ENCODE results near the gene PPP1R2C. TPM values are rescaled to one million over a fixed set of nuclear protein-coding genes. Genes with fewer than 3 reads are reported as not detected.

Gene PPP1R2C
- total and polyA plus RNA-seq, 4 donors: not detected

DNA sequence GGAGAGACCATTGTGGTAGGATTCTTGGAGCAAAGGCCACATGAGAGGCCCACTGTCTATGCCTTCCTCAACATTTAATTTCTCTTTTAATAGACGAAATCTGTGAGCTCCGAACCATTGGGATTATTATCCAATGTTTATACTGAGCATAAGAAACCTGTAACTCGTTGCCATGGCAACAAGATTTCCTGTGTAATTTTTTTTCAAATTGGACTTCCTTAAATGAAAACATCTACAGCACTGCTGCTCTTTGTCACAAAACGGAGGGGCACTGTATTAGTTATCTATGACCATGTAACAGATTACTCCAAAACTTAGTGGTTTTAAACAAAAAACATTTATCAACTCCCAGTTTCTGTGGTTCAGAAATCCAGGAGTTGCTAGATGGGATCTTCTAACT lies 38.7 kb downstream of the PPP1R2C start:
- no peak for DNase-seq (ENCODE audit: low spot score)
- no peaks in the 10 kb centered on the region for H3K27me3 ChIP-seq (ENCODE audit: control insufficient read depth in 4 of 4, insufficient read depth in 4 of 4, low read length in 3 of 4)
- no peak overlapping the region for H3K4me3 ChIP-seq (ENCODE audit: low read depth in 1 of 3, low read length in 3 of 3)
- H3K9me3 ChIP-seq (ENCODE audit: control insufficient read depth in 4 of 4, low read length in 3 of 4): no peaks in the 10 kb centered on the region
- no peaks in the 10 kb centered on the region for H3K36me3 ChIP-seq (ENCODE audit: control insufficient read depth in 4 of 4, insufficient read depth in 3 of 4, low read depth in 1 of 4, low read length in 3 of 4)
- no peak overlapping the region for H3K27ac ChIP-seq (ENCODE audit: low read depth in 1 of 2, low read length in 2 of 2)
- WGBS: 63% methylated on average over 4 of the region's 4 CpGs
- no peaks in the 10 kb centered on the region for H3K4me1 ChIP-seq (ENCODE audit: control insufficient read depth in 4 of 4, insufficient read depth in 4 of 4, low read length in 3 of 4)
- H3K9ac ChIP-seq (ENCODE audit: low read depth in 1 of 2, low read length in 2 of 2): no peak overlapping the region
- TF ChIP-seq, protein P1, sequence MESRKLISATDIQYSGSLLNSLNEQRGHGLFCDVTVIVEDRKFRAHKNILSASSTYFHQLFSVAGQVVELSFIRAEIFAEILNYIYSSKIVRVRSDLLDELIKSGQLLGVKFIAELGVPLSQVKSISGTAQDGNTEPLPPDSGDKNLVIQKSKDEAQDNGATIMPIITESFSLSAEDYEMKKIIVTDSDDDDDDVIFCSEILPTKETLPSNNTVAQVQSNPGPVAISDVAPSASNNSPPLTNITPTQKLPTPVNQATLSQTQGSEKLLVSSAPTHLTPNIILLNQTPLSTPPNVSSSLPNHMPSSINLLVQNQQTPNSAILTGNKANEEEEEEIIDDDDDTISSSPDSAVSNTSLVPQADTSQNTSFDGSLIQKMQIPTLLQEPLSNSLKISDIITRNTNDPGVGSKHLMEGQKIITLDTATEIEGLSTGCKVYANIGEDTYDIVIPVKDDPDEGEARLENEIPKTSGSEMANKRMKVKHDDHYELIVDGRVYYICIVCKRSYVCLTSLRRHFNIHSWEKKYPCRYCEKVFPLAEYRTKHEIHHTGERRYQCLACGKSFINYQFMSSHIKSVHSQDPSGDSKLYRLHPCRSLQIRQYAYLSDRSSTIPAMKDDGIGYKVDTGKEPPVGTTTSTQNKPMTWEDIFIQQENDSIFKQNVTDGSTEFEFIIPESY (IDR thresholded peaks at IDR 0.05): no peak
- TF ChIP-seq, protein P2, sequence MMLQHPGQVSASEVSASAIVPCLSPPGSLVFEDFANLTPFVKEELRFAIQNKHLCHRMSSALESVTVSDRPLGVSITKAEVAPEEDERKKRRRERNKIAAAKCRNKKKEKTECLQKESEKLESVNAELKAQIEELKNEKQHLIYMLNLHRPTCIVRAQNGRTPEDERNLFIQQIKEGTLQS (IDR thresholded peaks at IDR 0.05): no peak
- no peak for TF ChIP-seq SP1 (IDR thresholded peaks at IDR 0.05)
- TF ChIP-seq FOXA2 (IDR thresholded peaks at IDR 0.05): no peak
- no peak for TF ChIP-seq TAF1 (conservative IDR thresholded peaks at IDR 0.05)
- no peak for TF ChIP-seq NR2F2 (IDR thresholded peaks at IDR 0.05)
- no peak for TF ChIP-seq RAD21 (IDR thresholded peaks at IDR 0.05)
- TF ChIP-seq EGR1 (IDR thresholded peaks at IDR 0.05; ENCODE audit: low read depth in 2 of 2): no peak
- TF ChIP-seq, protein P3, sequence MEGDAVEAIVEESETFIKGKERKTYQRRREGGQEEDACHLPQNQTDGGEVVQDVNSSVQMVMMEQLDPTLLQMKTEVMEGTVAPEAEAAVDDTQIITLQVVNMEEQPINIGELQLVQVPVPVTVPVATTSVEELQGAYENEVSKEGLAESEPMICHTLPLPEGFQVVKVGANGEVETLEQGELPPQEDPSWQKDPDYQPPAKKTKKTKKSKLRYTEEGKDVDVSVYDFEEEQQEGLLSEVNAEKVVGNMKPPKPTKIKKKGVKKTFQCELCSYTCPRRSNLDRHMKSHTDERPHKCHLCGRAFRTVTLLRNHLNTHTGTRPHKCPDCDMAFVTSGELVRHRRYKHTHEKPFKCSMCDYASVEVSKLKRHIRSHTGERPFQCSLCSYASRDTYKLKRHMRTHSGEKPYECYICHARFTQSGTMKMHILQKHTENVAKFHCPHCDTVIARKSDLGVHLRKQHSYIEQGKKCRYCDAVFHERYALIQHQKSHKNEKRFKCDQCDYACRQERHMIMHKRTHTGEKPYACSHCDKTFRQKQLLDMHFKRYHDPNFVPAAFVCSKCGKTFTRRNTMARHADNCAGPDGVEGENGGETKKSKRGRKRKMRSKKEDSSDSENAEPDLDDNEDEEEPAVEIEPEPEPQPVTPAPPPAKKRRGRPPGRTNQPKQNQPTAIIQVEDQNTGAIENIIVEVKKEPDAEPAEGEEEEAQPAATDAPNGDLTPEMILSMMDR (IDR thresholded peaks at IDR 0.05; ENCODE audit: low read depth, low read length, missing input control): no peak
- no peak for TF ChIP-seq RXRA (IDR thresholded peaks at IDR 0.05)

DNA sequence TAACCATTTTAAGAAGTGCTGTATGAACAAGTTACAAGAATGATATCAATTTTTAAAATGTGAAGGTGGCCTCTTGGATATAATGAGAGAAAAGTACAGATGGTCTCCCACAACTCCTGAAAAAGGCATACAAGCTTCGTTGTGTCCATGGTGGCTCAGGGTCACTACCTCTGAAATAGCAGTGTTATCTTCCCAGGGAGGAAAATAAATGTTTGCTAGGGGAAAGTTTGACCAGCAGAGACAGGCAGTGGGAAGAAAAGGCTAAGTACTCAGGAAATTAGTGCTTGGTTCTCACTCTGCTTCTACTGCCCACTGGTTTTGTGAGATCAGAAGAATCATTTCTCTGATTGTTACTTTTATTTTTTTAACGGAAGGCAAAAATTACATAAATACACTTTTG lies 39.4 kb downstream of the PPP1R2C start:
- 88% methylated on average over 2 of the region's 2 CpGs for WGBS
- no peak for DNase-seq (ENCODE audit: low spot score)
- H3K9ac ChIP-seq (ENCODE audit: low read depth in 1 of 2, low read length in 2 of 2): no peak overlapping the region
- H3K9me3 ChIP-seq (ENCODE audit: control insufficient read depth in 4 of 4, low read length in 3 of 4): no peaks in the 10 kb centered on the region
- H3K4me1 ChIP-seq (ENCODE audit: control insufficient read depth in 4 of 4, insufficient read depth in 4 of 4, low read length in 3 of 4): no peaks in the 10 kb centered on the region
- H3K4me3 ChIP-seq (ENCODE audit: low read depth in 1 of 3, low read length in 3 of 3): no peak overlapping the region
- no peaks in the 10 kb centered on the region for H3K36me3 ChIP-seq (ENCODE audit: control insufficient read depth in 4 of 4, insufficient read depth in 3 of 4, low read depth in 1 of 4, low read length in 3 of 4)
- TF ChIP-seq, protein P3 (IDR thresholded peaks at IDR 0.05; ENCODE audit: low read depth, low read length, missing input control): no peak
- TF ChIP-seq FOXA2 (IDR thresholded peaks at IDR 0.05) (no peak), FOXA1 (IDR thresholded peaks at IDR 0.05) (no peak), GABPA (IDR thresholded peaks at IDR 0.05 in 1 of 2, conservative IDR thresholded peaks at IDR 0.05 in 1 of 2) (no peak), EGR1 (IDR thresholded peaks at IDR 0.05; ENCODE audit: low read depth in 2 of 2) (no peak), HNF4A (conservative IDR thresholded peaks at IDR 0.05) (no peak), HNF4G (IDR thresholded peaks at IDR 0.05) (no peak)
- TF ChIP-seq, protein P4, sequence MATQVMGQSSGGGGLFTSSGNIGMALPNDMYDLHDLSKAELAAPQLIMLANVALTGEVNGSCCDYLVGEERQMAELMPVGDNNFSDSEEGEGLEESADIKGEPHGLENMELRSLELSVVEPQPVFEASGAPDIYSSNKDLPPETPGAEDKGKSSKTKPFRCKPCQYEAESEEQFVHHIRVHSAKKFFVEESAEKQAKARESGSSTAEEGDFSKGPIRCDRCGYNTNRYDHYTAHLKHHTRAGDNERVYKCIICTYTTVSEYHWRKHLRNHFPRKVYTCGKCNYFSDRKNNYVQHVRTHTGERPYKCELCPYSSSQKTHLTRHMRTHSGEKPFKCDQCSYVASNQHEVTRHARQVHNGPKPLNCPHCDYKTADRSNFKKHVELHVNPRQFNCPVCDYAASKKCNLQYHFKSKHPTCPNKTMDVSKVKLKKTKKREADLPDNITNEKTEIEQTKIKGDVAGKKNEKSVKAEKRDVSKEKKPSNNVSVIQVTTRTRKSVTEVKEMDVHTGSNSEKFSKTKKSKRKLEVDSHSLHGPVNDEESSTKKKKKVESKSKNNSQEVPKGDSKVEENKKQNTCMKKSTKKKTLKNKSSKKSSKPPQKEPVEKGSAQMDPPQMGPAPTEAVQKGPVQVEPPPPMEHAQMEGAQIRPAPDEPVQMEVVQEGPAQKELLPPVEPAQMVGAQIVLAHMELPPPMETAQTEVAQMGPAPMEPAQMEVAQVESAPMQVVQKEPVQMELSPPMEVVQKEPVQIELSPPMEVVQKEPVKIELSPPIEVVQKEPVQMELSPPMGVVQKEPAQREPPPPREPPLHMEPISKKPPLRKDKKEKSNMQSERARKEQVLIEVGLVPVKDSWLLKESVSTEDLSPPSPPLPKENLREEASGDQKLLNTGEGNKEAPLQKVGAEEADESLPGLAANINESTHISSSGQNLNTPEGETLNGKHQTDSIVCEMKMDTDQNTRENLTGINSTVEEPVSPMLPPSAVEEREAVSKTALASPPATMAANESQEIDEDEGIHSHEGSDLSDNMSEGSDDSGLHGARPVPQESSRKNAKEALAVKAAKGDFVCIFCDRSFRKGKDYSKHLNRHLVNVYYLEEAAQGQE (IDR thresholded peaks at IDR 0.05): no peak
- TF ChIP-seq, protein P1 (IDR thresholded peaks at IDR 0.05): no peak
- no peaks in the 10 kb centered on the region for H3K27me3 ChIP-seq (ENCODE audit: control insufficient read depth in 4 of 4, insufficient read depth in 4 of 4, low read length in 3 of 4)
- no peak overlapping the region for H3K27ac ChIP-seq (ENCODE audit: low read depth in 1 of 2, low read length in 2 of 2)
